GM12892 (cell line): ENCODE data around the gene CENPW.

Experiments
- POLR2A ChIP-seq: IDR thresholded peaks from 2 replicates; pipeline ENCODE4 v1.6.1; 2011; ENCODE audit warnings: low read depth, low read length, control low read depth
- POLR2AphosphoS5 ChIP-seq: IDR thresholded peaks from 2 replicates; pipeline ENCODE4 v1.6.1; 2011; ENCODE audit warnings: low read depth, low read length, control low read depth
- TAF1 ChIP-seq: IDR thresholded peaks from 2 replicates; pipeline ENCODE4 v1.6.1; 2011; ENCODE audit warnings: low read depth, mild to moderate bottlenecking, control low read depth, low read length, borderline replicate concordance

DNA sequence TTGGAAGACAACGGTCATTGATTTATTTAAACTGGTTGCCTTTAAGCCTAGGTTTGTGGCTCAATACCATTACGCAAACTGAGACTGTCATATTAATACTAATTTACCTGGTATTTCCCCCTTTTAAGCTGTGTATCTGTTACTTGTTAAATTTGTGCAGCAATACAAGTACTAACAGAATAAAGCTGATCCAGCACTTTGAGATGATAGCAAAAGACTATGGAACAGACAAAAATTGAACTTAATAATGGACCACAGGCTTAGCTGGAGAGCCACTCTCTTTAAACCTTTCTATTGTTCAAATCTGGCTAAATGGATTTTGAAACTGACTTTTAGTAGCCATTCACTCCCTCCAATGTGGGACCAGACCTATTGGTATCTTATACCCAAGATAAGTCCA, 6.2 kb upstream of the CENPW start:
- TF ChIP-seq POLR2A (no peak), POLR2AphosphoS5 (no peak), TAF1 (no peak)
